Stimulated activated naive CD8-positive, alpha-beta T cell treated with anti-CD3 and anti-CD28 coated beads, Interleukin-15, Interleukin-2, amounts not matched to agents 100 ng/mL and 50 ng/mL, for 24 hours (primary cell): ENCODE results near the gene CPVL.

Experiments
- H3K27ac Mint-ChIP-seq: one replicate; pipeline ENCODE4 v1.8.0; 2021; ENCODE audit warnings: mild to moderate bottlenecking, mixed read lengths
- H3K27me3 Mint-ChIP-seq: one replicate; pipeline ENCODE4 v1.8.0; 2021; ENCODE audit warnings: mixed read lengths
- H3K36me3 Mint-ChIP-seq: one replicate; pipeline ENCODE4 v1.8.0; 2021; ENCODE audit warnings: low read depth, mixed read lengths
- H3K4me1 Mint-ChIP-seq: one replicate; pipeline ENCODE4 v1.8.0; 2021; ENCODE audit warnings: low read depth, mixed read lengths
- H3K4me3 Mint-ChIP-seq: one replicate; pipeline ENCODE4 v1.8.0; 2021; ENCODE audit warnings: mild to moderate bottlenecking, mixed read lengths
- H3K9me3 Mint-ChIP-seq: one replicate; pipeline ENCODE4 v1.8.0; 2021; ENCODE audit warnings: mixed read lengths

Gene CPVL

DNA sequence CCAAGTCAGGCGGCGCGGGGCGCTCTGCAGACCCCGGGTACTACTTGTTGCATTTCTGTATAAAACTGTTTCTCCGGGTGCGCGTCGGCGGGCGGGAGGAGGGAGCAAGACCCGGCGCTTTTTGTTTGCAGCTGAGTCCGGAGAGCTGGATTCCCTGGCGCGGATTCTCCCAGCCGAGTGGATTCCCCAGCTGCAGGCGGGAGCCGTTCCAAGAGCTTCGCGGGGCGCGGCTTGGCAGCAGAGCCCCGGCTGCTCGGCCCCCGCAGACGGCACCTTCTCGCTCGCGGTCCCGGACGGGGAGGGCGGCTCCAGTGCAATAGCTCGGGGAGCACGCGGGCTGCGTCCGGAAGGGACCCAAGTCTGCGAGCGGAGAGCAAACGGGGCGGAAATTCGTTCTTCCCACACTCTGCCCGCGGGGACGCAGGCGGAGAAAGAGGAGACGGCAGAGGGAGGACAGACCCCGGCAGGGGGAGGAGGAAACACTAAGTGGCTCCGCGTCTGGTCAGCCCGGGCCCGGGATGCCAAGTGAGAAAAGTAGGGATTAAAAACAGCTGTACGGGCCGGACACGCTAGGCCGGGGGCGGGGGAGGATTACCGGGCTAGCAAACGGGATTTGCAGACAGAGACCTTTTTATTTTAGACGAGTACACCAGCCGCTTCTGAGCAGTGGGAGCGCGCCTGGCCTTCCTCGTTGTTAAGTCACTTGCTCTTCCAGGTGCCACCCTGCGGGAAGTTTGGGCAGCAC, 187.9 kb downstream of the CPVL start, which contains the start of gene TRIL:
Gene TRIL (minus strand): TSS at position 96 of the 745 bp plus-strand sequence. CDS start 284 bp downstream, outside the sequence.
- Mint-ChIP-seq H3K9me3 (no peaks in the 10 kb centered on the region), H3K4me1 (peaks cover 8% of the 10 kb centered on the region), H3K4me3 (no peak within 1 kb of the TSS), H3K27ac (no peak within 1 kb of the TSS), H3K27me3 (peaks cover 63% of the 10 kb centered on the region), H3K36me3 (no peaks in the 10 kb centered on the region)

DNA sequence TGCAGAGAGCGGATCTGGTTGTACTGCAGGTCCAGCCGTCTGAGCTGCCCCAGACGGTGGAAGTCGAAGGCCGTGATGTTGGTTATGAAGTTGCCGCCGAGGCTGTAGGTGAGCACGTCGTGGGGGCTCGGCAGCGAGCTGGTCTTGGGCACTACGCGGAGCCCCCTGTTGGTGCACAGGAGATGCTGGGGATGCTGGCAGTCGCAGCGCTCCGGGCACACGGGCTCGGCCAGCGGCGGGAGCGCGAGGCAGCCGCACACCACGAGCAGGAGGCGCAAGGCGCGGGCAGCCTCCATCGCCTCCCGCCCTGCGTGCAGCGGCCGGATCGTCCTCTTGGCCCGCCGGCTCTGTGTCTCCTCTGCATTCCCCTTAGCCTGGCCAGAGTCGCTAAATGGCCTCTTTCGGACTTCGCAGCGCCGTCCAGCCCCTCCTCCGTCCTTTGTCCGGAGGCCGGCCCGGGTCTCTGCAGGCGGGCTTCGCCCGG, 188.5 kb downstream of the CPVL start:
- Mint-ChIP-seq H3K9me3 (no peaks in the 10 kb centered on the region), H3K4me1 (peaks cover 8% of the 10 kb centered on the region), H3K27ac (no peak overlapping the region), H3K4me3 (no peak overlapping the region), H3K27me3 (peaks cover 66% of the 10 kb centered on the region), H3K36me3 (no peaks in the 10 kb centered on the region)

DNA sequence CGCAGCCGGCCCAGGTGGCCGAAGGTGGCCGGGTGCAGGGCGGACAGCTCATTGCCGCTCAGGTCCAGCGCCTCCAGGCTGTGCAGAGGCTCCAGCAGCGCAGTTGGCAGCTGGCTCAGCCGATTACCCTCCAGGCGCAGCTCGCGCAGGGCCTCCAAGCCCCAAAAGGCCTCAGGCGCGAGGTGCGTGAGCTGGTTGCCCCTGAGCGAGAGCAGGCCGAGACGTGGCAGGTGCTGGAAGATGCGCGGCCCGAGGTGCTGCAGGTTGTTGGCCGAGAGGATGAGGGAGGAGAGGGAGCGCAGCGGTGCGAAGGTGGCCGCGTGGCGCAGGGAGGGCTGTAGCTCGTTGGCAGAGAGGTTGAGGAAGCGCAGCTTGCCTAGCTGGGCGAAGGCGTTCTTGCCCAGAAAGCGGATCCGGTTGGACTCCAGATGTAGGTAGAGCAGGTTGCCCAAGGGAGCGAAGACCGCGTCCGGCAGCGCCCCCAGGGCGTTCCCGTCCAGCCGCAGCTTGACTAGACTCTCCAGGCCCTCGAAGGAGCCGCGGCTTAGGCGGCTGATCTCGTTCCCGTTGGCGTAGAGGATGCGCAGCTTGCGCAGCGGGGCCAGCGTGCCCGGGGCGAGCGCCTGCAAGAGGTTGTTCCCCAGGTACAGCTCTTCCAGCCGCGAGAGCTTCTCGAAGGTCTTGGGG, 189.1 kb downstream of the CPVL start:
- Mint-ChIP-seq H3K36me3 (no peaks in the 10 kb centered on the region), H3K4me3 (no peak overlapping the region), H3K27ac (no peak overlapping the region), H3K9me3 (no peaks in the 10 kb centered on the region), H3K4me1 (peaks cover 8% of the 10 kb centered on the region), H3K27me3 (peaks cover 72% of the 10 kb centered on the region)

DNA sequence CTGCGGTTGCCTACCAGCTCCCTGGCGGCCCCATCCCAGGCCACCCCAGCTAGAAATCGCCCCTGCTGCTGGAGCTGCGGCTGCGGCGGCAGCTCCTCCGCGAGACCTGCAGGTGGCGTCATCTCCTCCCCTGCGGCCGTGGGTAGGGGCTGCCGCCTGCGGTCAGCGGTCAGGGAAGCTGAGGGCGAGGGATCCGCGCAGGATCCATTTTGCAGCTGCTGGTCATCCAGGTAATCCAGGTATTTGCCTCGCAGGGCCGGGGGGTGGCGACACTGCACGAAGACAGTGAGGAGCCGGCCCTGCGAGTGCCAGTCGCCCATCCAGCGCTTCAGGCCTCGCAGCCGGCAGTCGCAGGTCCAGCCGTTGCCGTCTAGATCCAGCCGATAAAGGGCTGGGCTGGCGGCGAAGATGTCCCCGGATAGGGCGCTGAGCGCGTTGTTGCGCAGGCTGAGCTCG, 189.7 kb downstream of the CPVL start:
- H3K4me3 Mint-ChIP-seq: no peak overlapping the region
- H3K27ac Mint-ChIP-seq: no peak overlapping the region
- H3K36me3 Mint-ChIP-seq: no peaks in the 10 kb centered on the region
- peaks cover 72% of the 10 kb centered on the region for H3K27me3 Mint-ChIP-seq
- no peaks in the 10 kb centered on the region for H3K9me3 Mint-ChIP-seq
- H3K4me1 Mint-ChIP-seq: peaks cover 8% of the 10 kb centered on the region

DNA sequence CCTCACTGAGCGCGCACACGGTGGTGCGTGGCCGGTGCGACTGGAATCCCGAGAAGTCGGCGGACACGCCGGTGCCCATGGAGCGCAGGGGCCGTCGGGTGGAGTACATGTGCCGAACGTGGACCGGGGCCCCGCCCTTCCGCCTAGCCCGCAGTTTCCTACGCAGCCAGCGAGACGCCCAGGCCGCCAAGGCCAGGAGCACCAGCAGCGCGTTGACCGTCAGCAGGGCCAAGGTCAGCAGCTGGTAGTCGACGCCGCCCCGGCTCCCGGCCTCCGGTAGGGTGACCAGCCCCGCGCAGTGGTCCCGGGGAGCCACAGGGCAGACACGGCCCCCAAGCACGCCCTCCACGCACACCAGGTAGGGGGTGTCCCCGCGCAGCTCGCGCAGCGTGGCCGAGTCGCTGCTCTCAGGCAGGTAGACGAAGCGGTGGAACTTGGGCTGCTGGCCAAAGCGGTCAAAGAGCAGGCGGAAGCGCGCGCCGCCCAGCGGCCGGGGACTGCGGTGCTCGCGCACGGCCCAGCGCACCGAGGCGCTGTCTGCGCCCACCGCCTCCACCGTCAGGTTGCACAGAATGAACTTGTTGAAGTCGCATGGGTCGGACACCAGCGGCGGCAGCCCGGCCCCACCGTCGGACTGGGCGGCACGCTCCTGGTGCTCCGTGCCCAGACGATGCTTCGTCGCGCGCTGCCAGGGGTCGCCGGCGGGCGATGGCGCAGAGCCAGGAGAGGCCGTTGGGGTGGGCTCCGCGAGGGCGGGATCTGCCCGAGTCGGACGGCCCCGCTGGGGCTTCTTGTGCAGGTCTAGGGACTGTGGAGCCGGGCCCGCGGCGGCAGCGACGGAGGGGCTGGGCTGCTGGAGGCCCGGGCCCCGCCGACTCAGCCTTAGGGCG, 190.4 kb downstream of the CPVL start:
- no peak overlapping the region for H3K27ac Mint-ChIP-seq

DNA sequence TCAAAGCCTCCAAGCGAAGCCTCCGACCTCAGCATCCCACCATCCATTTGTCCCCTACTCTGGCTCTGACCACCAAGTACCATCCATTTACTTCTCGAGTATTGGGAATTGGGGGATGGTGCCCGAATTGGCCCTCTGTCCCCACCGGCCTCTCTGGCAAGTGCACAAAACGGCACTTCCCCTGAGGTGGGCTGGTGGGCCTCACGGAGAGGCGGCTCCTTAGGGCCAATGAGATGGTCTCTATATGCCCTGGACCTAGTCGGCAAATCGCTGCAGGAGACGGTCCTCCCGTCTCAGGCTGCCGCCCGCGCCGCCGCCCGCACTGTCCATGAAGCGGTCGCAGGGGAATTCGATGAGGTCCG, 191.0 kb downstream of the CPVL start:
- Mint-ChIP-seq H3K9me3 (no peaks in the 10 kb centered on the region), H3K27me3 (peaks cover 70% of the 10 kb centered on the region), H3K36me3 (no peaks in the 10 kb centered on the region), H3K4me3 (peak overlapping the region; percentile 23), H3K27ac (no peak overlapping the region), H3K4me1 (peaks cover 8% of the 10 kb centered on the region)

More for the DNA sequence above, 190.4 kb downstream of the CPVL start:
- Mint-ChIP-seq H3K4me1 (peaks cover 8% of the 10 kb centered on the region), H3K36me3 (no peaks in the 10 kb centered on the region), H3K4me3 (peak overlapping the region; percentile 23), H3K9me3 (no peaks in the 10 kb centered on the region), H3K27me3 (peaks cover 76% of the 10 kb centered on the region)

DNA sequence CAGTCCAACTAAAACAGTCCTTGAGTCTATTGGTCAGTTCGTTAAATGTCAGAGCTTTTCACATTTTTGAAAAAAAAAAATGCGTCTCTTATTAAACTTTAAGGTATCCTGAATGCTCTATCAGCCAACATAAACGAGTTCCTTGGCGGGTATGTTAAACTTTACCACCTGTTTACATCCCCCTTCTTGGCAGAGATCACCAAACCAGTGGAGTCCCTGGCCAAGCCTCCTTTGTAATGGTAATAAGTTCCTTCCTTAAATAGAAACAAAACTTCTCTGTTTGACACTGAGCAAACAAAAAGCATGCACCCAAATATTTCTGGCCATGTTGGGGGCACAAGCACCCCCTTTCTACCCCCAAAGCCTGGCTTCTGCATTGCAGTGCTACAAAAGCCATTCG, 191.4 kb downstream of the CPVL start:
- H3K4me3 Mint-ChIP-seq: no peak overlapping the region
- H3K36me3 Mint-ChIP-seq: no peaks in the 10 kb centered on the region
- peaks cover 8% of the 10 kb centered on the region for H3K4me1 Mint-ChIP-seq
- no peak overlapping the region for H3K27ac Mint-ChIP-seq
- peaks cover 66% of the 10 kb centered on the region for H3K27me3 Mint-ChIP-seq
- no peaks in the 10 kb centered on the region for H3K9me3 Mint-ChIP-seq

DNA sequence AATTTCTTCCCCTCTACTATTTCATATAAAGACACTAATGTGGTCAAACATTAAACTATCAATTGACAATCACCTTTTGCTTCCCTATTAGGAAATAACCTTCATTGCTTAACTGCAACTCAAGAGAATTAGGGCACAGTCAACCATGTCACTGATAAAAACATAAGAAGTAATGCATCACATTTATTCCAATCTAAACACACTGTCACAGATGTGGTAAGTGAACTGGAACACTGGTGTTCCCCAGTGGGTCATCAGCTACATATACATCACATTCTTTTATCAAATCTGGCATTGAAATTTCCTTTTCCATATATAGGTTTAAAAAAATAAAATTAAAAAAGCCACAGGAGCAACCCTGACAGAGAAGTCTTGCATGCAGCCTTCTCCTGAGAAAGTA, 191.9 kb downstream of the CPVL start:
- Mint-ChIP-seq H3K36me3 (no peaks in the 10 kb centered on the region), H3K9me3 (no peaks in the 10 kb centered on the region), H3K4me1 (peaks cover 8% of the 10 kb centered on the region), H3K27me3 (peaks cover 66% of the 10 kb centered on the region), H3K27ac (no peak overlapping the region), H3K4me3 (no peak overlapping the region)

DNA sequence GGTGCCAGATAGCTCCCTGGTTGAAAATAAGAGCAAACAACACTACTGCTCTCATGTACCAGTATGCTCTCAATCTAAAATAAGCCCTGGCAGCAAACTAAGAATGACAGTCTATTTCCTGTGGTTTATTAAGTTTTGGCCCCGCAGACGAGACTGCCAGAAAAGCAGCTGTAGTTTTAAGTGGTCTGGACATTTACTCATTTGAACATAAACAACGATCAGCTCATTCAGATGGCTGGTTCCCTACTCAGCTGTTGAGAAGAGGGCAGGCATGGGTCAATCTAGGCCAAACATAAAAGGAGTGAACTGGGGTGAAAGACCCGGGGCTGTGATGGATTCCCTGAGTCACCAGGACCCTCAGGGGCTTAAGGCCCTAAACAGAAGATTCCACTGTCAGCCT, 192.7 kb downstream of the CPVL start:
- H3K36me3 Mint-ChIP-seq: no peaks in the 10 kb centered on the region
- no peak overlapping the region for H3K4me3 Mint-ChIP-seq
- H3K4me1 Mint-ChIP-seq: peaks cover 8% of the 10 kb centered on the region
- no peaks in the 10 kb centered on the region for H3K9me3 Mint-ChIP-seq
- peaks cover 58% of the 10 kb centered on the region for H3K27me3 Mint-ChIP-seq
- H3K27ac Mint-ChIP-seq: no peak overlapping the region
